Epithelial cell of prostate (primary cell): ENCODE results near the gene HAPSTR1.
"Not testable (repeated sequence)": the region's sequence is repeated elsewhere in the genome, so short reads cannot be mapped to it uniquely, and the experiment has no call there.

Experiments used
- DNase-seq: peaks from one replicate; pipeline ENCODE4 v3.0.0-alpha.2; 2011; ENCODE audit warnings: low read depth, low spot score
- H3K27ac ChIP-seq: fragments of 450-650 bp; 2 replicates; pipeline ENCODE4 v1.5.1; 2017; ENCODE audit warnings: mild to moderate bottlenecking

The HAPSTR1 gene

GRCh38 chr16:9070254-9070653 lies 21.2 kb upstream of the HAPSTR1 start:
- no peak overlapping the region for H3K27ac ChIP-seq
- DNase-seq = no peak

GRCh38 chr16:9071377-9071776 lies 20.1 kb upstream of the HAPSTR1 start:
- DNase-seq = no peak
- peak overlapping the region; percentile 99 for H3K27ac ChIP-seq

GRCh38 chr16:9072806-9073341 lies 18.6 kb upstream of the HAPSTR1 start:
- peak overlapping the region; percentile 99 for H3K27ac ChIP-seq
- peak; percentile 61 for DNase-seq

- no peak for DNase-seq
- peak overlapping the region; percentile 94 for H3K27ac ChIP-seq
Observed at GRCh38 chr16:9075299-9076071, 16.0 kb upstream of the HAPSTR1 start.

- peak; percentile 66 for DNase-seq
- peak overlapping the region; percentile 94 for H3K27ac ChIP-seq
Observed at GRCh38 chr16:9077091-9077809, 14.2 kb upstream of the HAPSTR1 start.

GRCh38 chr16:9078467-9079429 lies 12.7 kb upstream of the HAPSTR1 start:
- H3K27ac ChIP-seq = peak overlapping the region; percentile 94
- DNase-seq = not testable (repeated sequence)

- no peak for DNase-seq
- H3K27ac ChIP-seq = peak overlapping the region; percentile 94
Observed at GRCh38 chr16:9079430-9079812, 12.0 kb upstream of the HAPSTR1 start.

GRCh38 chr16:9081158-9081557 lies 10.3 kb upstream of the HAPSTR1 start:
- no peak overlapping the region for H3K27ac ChIP-seq
- no peak for DNase-seq

- H3K27ac ChIP-seq = no peak overlapping the region
- no peak for DNase-seq
Observed at GRCh38 chr16:9081843-9082242, 9.6 kb upstream of the HAPSTR1 start.

- DNase-seq = no peak
- H3K27ac ChIP-seq = no peak overlapping the region
Observed at GRCh38 chr16:9082422-9082821, 9.0 kb upstream of the HAPSTR1 start.

- DNase-seq, H3K27ac ChIP-seq: not testable (repeated sequence)
Observed at GRCh38 chr16:9087733-9088132, 3.7 kb upstream of the HAPSTR1 start.

- no peak for DNase-seq
- H3K27ac ChIP-seq = no peak overlapping the region
Observed at GRCh38 chr16:9088848-9089247, 2.6 kb upstream of the HAPSTR1 start.

GRCh38 chr16:9089660-9090059 lies 1.8 kb upstream of the HAPSTR1 start:
- H3K27ac ChIP-seq = no peak overlapping the region
- no peak for DNase-seq

- no peak for DNase-seq
- H3K27ac ChIP-seq = peak overlapping the region; percentile 49
Observed at GRCh38 chr16:9090101-9090959, 1.1 kb upstream of the HAPSTR1 start.

- peak overlapping the region; percentile 85 for H3K27ac ChIP-seq
- no peak for DNase-seq
Observed at GRCh38 chr16:9091867-9092281, 430 bp downstream of the HAPSTR1 start.

GRCh38 chr16:9092282-9092977 lies 986 bp downstream of the HAPSTR1 start:
- H3K27ac ChIP-seq = peak overlapping the region; percentile 85
- DNase-seq = no peak

GRCh38 chr16:9092978-9093344 lies 1.5 kb downstream of the HAPSTR1 start:
- peak overlapping the region; percentile 85 for H3K27ac ChIP-seq
- no peak for DNase-seq

- no peak for DNase-seq
- H3K27ac ChIP-seq = peak overlapping the region; percentile 85
Observed at GRCh38 chr16:9094011-9094846, 2.8 kb downstream of the HAPSTR1 start.
